Measurements from ENCODE around the gene SLC22A8.

Gene SLC22A8

DNA sequence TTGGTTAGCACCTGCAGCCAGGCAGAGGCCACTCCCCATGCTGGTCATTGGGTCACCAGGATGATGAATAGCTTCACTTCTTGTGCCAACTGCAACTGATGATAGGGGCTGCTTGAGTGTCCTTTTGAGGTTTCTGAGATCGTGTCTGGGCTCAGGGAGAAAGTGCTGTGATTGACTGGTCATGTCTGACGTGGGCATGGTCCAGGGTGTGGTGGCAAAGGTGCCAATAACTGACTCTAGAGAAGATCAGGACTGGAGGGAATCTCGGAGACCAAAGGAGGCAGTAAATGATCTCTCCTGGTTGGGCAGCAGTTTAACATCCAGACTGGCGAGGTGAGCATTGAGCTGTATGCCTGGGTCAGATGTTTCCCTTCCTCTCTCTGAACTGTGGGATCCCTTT, 20.9 kb downstream of the SLC22A8 start:
- DNase-seq (ENCODE audit: low read depth): no peak
- H3K4me3 ChIP-seq (ENCODE audit: low read depth, low read length): no peak overlapping the region
- TF ChIP-seq, protein P1, sequence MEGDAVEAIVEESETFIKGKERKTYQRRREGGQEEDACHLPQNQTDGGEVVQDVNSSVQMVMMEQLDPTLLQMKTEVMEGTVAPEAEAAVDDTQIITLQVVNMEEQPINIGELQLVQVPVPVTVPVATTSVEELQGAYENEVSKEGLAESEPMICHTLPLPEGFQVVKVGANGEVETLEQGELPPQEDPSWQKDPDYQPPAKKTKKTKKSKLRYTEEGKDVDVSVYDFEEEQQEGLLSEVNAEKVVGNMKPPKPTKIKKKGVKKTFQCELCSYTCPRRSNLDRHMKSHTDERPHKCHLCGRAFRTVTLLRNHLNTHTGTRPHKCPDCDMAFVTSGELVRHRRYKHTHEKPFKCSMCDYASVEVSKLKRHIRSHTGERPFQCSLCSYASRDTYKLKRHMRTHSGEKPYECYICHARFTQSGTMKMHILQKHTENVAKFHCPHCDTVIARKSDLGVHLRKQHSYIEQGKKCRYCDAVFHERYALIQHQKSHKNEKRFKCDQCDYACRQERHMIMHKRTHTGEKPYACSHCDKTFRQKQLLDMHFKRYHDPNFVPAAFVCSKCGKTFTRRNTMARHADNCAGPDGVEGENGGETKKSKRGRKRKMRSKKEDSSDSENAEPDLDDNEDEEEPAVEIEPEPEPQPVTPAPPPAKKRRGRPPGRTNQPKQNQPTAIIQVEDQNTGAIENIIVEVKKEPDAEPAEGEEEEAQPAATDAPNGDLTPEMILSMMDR (IDR thresholded peaks at IDR 0.05; ENCODE audit: insufficient read depth, low read depth, low read length, missing control alignments): no peak

DNA sequence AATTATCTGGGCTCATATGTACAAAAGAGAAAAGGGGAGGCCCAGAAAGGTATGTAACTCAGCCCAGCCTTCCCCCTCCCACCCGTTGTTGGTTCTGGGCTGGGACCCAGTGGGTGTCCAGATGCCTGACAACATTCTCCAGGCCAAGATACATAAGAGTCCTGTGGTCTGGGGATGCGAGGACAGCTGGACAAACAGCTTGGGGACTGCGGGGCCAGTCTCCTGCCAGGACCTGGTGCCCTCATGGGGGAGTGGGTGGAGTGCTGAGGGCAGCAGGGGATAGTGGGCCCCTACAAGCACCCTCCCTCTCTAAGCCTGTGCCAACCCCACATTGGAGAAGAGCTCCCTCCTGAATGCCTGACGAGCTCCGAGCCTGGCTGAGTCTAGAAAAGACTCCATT, 27.4 kb downstream of the SLC22A8 start:
- no peak overlapping the region for H3K4me3 ChIP-seq (ENCODE audit: low read depth, low read length)
- no peak for DNase-seq (ENCODE audit: low read depth)
- TF ChIP-seq, protein P1 (IDR thresholded peaks at IDR 0.05; ENCODE audit: insufficient read depth, low read depth, low read length, missing control alignments): no peak

GRCh38 chr11:62985041-62985750, 30.4 kb downstream of the SLC22A8 start:
- TF ChIP-seq, protein P1 (IDR thresholded peaks at IDR 0.05; ENCODE audit: insufficient read depth, low read depth, low read length, missing control alignments): no peak
- H3K4me3 ChIP-seq (ENCODE audit: low read depth, low read length): no peak overlapping the region
- DNase-seq (ENCODE audit: low read depth): no peak

- no peak for DNase-seq (ENCODE audit: low read depth)
- TF ChIP-seq, protein P1 (IDR thresholded peaks at IDR 0.05; ENCODE audit: insufficient read depth, low read depth, low read length, missing control alignments): no peak
Observed at GRCh38 chr11:62984451-62984991, 31.1 kb downstream of the SLC22A8 start, which contains the start of gene SLC22A6. Gene SLC22A6 (minus strand): TSS chr11:62984967. CDS start chr11:62984690, 277 bp downstream.

DNA sequence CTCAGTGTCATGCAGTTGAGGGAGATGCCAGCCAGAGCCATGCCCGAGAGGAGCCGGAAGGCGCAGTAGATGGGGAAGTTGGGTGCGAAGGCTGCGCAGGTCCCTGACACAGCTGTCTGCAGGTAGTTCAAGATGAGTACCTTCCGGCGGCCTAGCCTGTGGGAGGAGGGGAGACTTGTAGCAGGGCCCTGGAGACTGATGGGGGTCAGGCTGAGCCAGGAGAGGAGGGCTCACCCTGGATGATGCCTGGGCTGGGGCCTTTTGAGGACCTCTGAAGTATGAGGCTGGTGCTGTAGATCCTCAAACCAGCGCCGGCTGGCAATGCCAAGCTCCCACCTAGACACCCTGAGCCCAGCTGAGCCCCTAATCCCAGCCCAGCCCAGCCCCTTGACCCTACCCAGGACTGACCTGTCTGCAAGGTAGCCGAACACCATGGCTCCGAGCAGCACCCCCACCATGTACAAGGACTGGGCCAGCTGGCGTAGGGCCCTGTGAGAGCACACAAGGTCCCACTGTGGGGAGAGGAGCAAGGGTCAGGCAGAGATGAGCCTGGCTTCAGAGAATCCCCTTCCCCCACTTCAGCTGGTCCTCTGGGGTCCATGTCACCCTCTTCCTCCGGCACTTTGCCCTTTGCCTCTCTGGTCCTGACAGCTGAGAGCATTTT, 32.0 kb downstream of the SLC22A8 start:
- TF ChIP-seq, protein P1 (IDR thresholded peaks at IDR 0.05; ENCODE audit: insufficient read depth, low read depth, low read length, missing control alignments): no peak
- DNase-seq (ENCODE audit: low read depth): no peak
- no peak overlapping the region for H3K4me3 ChIP-seq (ENCODE audit: low read depth, low read length)

More at GRCh38 chr11:62984451-62984991, 31.1 kb downstream of the SLC22A8 start, which contains the start of gene SLC22A6:
- no peak within 1 kb of the TSS for H3K4me3 ChIP-seq (ENCODE audit: low read depth, low read length)

DNA sequence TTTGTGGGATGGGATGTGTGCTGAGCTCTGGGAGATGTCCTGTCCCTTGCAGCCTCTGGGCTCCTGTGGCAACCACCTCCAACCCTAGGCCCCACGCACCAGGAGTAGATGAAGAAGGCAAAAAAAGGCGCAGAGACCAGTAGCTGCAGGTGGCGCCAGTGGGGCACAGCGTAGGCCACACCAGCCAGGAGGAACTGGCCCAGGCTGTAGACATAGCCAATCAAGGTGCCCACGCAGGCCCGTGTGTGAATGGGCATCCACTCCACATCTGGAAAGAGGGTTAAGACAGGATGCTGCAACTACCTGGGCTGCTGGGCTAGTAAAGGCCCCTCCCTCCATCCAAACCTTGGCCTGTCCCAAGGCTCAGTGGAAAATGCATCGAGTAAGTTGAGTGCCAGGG, 33.9 kb downstream of the SLC22A8 start:
- H3K4me3 ChIP-seq (ENCODE audit: low read depth, low read length): no peak overlapping the region
- TF ChIP-seq, protein P1 (IDR thresholded peaks at IDR 0.05; ENCODE audit: insufficient read depth, low read depth, low read length, missing control alignments): no peak
- DNase-seq (ENCODE audit: low read depth): no peak
